ENCODE data around the gene PIH1D2. TPM values are rescaled to one million over a fixed set of nuclear protein-coding genes. Genes with fewer than 3 reads are reported as not detected.
"Not testable (repeated sequence)": the region's sequence is repeated elsewhere in the genome, so short reads cannot be mapped to it uniquely, and the experiment has no call there.

Gene PIH1D2
- total RNA-seq, 1 experiment from 2014 or later: 2.8 TPM

DNA sequence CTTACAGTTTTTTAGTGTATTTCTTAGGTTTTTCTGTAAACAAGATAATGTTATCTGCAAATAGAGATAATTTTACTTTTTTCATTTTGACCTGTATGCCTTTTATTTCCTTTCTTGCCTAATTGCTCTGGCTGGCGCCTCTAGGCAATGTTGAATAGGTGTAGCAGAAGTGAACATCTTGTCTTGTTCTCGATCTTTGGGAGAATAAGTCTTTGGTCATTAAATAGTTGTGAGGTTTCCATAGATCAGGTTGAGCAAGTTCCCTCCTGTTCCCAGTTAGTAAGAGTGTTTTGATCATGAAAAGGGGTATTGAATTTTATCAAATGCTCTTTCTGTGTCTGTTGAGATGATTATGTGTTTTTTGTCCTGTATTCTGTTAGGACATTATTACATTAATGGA lies 24.0 kb downstream of the PIH1D2 start:
- intact Hi-C loops (cut with micrococcal nuclease; ENCODE audit: unreplicated experiment): no loop called here
- H3K36me3 ChIP-seq (ENCODE audit: insufficient read depth, low read length, poor library complexity, severe bottlenecking): peaks cover 71% of the 10 kb centered on the region
- POLR2A ChIA-PET (ENCODE audit: low non-redundant PET): no interaction called here

DNA sequence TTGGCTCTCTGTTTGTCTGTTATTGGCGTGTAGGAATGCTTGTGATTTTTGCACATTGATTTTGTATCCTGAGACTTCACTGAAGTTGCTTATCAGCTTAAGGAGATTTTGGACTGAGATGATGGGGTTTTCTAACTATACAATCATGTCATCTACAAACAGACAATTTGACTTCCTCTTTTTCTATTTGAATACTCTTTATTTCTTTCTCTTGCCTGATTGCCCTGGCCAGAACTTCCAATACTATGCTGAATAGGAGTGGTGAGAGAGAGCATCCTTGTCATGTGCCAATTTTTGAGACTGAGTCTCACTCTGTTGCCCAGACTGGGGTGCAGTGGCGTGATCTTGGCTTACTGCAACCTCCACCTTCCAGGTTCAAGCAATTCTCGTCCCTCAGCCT lies 25.6 kb downstream of the PIH1D2 start:
- peaks cover 72% of the 10 kb centered on the region for H3K36me3 ChIP-seq (ENCODE audit: insufficient read depth, low read length, poor library complexity, severe bottlenecking)
- BruUV-seq (replicated peaks); H3K27ac ChIP-seq (ENCODE audit: low read depth, low read length, poor library complexity, severe bottlenecking); H3K27me3 ChIP-seq (replicated peaks; ENCODE audit: insufficient read depth, low read depth, low read length, poor library complexity); H3K9me3 ChIP-seq (ENCODE audit: low read depth, low read length, poor library complexity, severe bottlenecking); intact Hi-C loops (cut with micrococcal nuclease; ENCODE audit: unreplicated experiment); DNase-seq (ENCODE audit: low spot score); H3K4me3 ChIP-seq (ENCODE audit: low read depth, low read length, poor library complexity, severe bottlenecking): not testable (repeated sequence)
- H3K4me1 ChIP-seq (ENCODE audit: insufficient read depth, low read length, poor library complexity, severe bottlenecking): peaks cover 21% of the 10 kb centered on the region
- CTCF ChIA-PET: interaction anchor here (0.6 to 0.7 kb wide), 5 partner anchors 20 to 226 kb away, joined by 3 to 6 read pairs (median 5); no protein-coding TSS in a partner anchor
- POLR2A ChIA-PET (ENCODE audit: low non-redundant PET): interaction anchor here (0.6 to 0.7 kb wide), 2 partner anchors 31 to 185 kb away, joined by 4 to 10 read pairs; no protein-coding TSS in a partner anchor

More for the DNA sequence above, 24.0 kb downstream of the PIH1D2 start:
- Histone ChIP-seq H3K4me3 (ENCODE audit: low read depth, low read length, poor library complexity, severe bottlenecking) (no peak overlapping the region), H3K4me1 (ENCODE audit: insufficient read depth, low read length, poor library complexity, severe bottlenecking) (peaks cover 21% of the 10 kb centered on the region), H3K9me3 (ENCODE audit: low read depth, low read length, poor library complexity, severe bottlenecking) (no peaks in the 10 kb centered on the region), H3K27me3 (replicated peaks; ENCODE audit: insufficient read depth, low read depth, low read length, poor library complexity) (no peaks in the 10 kb centered on the region), H3K27ac (ENCODE audit: low read depth, low read length, poor library complexity, severe bottlenecking) (peak overlapping the region; percentile 48)
- TF ChIP-seq, protein P1, sequence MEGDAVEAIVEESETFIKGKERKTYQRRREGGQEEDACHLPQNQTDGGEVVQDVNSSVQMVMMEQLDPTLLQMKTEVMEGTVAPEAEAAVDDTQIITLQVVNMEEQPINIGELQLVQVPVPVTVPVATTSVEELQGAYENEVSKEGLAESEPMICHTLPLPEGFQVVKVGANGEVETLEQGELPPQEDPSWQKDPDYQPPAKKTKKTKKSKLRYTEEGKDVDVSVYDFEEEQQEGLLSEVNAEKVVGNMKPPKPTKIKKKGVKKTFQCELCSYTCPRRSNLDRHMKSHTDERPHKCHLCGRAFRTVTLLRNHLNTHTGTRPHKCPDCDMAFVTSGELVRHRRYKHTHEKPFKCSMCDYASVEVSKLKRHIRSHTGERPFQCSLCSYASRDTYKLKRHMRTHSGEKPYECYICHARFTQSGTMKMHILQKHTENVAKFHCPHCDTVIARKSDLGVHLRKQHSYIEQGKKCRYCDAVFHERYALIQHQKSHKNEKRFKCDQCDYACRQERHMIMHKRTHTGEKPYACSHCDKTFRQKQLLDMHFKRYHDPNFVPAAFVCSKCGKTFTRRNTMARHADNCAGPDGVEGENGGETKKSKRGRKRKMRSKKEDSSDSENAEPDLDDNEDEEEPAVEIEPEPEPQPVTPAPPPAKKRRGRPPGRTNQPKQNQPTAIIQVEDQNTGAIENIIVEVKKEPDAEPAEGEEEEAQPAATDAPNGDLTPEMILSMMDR (conservative IDR thresholded peaks at IDR 0.05; ENCODE audit: low read depth, low read length): no peak
- no peak for TF ChIP-seq EZH2 (IDR thresholded peaks at IDR 0.05; ENCODE audit: borderline replicate concordance, low read depth, low read length, poor library complexity, severe bottlenecking)
- DNase-seq (ENCODE audit: low spot score): no peak
- CTCF ChIA-PET: no interaction called here
- BruUV-seq (replicated peaks): no TSS peak

DNA sequence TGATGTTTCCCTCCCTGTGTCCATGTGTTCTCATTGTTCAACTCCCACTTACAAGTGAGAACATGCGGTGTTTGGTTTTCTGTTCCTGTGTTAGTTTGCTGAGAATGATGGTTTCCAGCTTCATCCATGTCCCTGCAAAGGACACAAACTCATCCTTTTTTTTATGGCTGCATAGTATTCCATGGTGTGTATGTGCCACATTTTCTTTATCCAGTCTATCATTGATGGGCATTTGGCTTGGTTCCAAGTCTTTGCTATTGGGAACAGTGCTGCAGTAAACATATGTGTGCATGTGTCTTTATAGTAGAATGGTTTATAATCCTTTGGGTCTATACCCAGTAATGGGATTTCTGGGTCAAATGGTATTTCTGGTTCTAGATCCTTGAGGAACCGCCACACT lies 27.2 kb downstream of the PIH1D2 start:
- CTCF ChIA-PET; H3K4me3 ChIP-seq (ENCODE audit: low read depth, low read length, poor library complexity, severe bottlenecking); intact Hi-C loops (cut with micrococcal nuclease; ENCODE audit: unreplicated experiment); POLR2A ChIA-PET (ENCODE audit: low non-redundant PET); H3K9me3 ChIP-seq (ENCODE audit: low read depth, low read length, poor library complexity, severe bottlenecking); BruUV-seq (replicated peaks); H3K27ac ChIP-seq (ENCODE audit: low read depth, low read length, poor library complexity, severe bottlenecking); DNase-seq (ENCODE audit: low spot score); H3K27me3 ChIP-seq (replicated peaks; ENCODE audit: insufficient read depth, low read depth, low read length, poor library complexity): not testable (repeated sequence)
- Histone ChIP-seq H3K36me3 (ENCODE audit: insufficient read depth, low read length, poor library complexity, severe bottlenecking) (peaks cover 56% of the 10 kb centered on the region), H3K4me1 (ENCODE audit: insufficient read depth, low read length, poor library complexity, severe bottlenecking) (peaks cover 24% of the 10 kb centered on the region)

DNA sequence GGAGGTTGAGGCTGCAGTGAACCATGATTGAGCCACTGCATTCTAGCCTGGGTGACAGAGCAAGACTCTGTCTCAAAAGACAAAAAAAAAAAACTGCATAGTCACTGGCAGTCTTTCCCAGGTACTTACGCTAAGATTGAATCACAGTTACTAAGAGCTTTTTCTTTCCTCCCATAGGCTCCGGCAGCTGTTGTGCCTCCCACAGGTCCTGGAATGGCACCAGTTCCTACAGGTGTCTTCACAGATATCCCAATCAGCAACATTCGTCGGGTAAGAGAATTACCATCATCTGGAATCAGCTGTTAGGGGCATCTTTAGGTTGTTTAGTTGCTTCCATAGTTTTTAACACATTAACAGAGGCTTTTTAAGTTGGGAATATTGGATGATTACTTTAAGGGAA lies 28.9 kb downstream of the PIH1D2 start:
- H3K27ac ChIP-seq (ENCODE audit: low read depth, low read length, poor library complexity, severe bottlenecking): no peak overlapping the region
- H3K4me1 ChIP-seq (ENCODE audit: insufficient read depth, low read length, poor library complexity, severe bottlenecking): peaks cover 11% of the 10 kb centered on the region
- no TSS peak for BruUV-seq (replicated peaks)
- no peak overlapping the region for H3K4me3 ChIP-seq (ENCODE audit: low read depth, low read length, poor library complexity, severe bottlenecking)
- intact Hi-C loops (cut with micrococcal nuclease; ENCODE audit: unreplicated experiment): no loop called here
- no peak for DNase-seq (ENCODE audit: low spot score)
- TF ChIP-seq EZH2 (IDR thresholded peaks at IDR 0.05; ENCODE audit: borderline replicate concordance, low read depth, low read length, poor library complexity, severe bottlenecking): no peak
- TF ChIP-seq, protein P1 (conservative IDR thresholded peaks at IDR 0.05; ENCODE audit: low read depth, low read length): no peak
- no peaks in the 10 kb centered on the region for H3K9me3 ChIP-seq (ENCODE audit: low read depth, low read length, poor library complexity, severe bottlenecking)
- peaks cover 59% of the 10 kb centered on the region for H3K36me3 ChIP-seq (ENCODE audit: insufficient read depth, low read length, poor library complexity, severe bottlenecking)
- no peaks in the 10 kb centered on the region for H3K27me3 ChIP-seq (replicated peaks; ENCODE audit: insufficient read depth, low read depth, low read length, poor library complexity)
- CTCF ChIA-PET: no interaction called here
- POLR2A ChIA-PET (ENCODE audit: low non-redundant PET): no interaction called here

Data from A673 (cell line).